LoVo (cell line): ENCODE measurements around the gene PRR5L.

Experiments used
- DNase-seq: peaks from one replicate; pipeline ENCODE4 v3.0.0-alpha.2; 2016; ENCODE audit warnings: low spot score

PRR5L gene

DNA sequence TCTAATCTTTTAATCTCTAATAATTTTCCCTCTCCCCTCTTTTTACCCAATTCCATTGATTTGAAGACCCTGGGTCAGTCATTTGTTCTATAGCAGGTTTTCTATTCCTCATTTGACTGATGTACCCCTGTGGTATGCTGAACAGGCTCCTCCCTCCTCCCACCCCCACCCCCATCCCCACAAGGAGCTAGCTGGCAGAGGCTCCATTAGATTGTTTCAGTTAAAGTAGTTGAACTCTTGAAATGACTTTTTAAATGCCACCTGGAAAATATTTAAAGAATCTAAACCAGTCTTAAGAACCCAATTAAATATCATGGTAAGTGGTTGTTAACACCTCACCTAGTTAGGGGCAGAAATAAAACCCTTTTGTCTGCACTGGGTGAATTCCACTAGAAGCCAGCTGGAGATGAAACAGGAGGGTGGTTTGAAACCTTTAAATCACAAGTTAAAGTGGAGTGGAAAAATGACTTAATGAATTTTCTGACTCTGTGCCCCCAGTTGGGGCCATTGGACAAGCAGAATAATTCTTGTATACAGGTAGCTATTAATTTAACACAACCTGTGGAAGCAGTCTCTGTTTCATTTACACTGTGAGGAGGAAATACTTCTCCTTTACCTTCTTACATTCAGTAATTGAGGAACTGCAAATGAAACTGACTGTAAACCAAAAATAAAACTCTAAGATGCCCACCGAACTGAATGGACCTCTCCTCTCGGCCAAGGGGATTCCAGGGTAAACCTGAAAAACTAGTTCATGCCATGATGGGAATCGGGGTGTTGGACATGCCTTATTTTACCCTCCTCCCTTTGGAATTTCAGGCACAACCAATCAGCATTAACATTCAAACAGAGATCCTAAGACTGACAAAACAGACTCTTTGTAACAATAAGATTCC lies 30.7 kb downstream of the PRR5L start:
- no peak for DNase-seq

DNA sequence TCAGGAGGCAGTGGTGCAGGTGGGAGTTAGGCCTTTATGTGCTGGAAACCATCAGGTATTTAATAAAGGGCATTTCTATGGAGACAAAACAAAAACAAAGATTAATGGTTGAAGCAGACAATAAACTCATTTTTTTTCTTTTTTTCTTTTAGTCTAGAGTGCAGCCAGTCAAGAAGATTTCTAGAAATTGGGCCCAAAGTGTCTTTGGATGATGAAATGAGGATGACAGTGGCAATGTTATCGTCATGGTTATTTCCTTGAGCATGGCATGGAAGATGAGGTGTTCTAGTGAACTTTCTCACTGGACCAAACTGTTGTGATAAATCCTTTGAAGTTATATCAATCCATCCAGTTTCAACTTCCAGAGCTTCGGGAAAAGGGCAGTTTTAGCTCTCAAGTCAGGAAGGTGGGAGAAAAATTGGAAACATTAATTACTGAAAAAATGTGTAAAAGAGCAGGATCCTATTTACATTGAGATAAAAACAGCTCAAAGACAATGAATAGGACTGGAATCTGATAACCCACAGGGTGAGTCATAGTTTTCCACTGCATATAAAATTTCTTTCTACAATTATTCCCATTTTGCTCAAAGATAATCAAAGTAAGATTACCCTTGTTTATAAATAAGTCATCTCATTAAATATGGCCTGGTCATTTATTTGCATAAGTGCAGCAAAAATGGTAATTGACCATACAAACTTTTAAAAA lies 33.0 kb downstream of the PRR5L start:
- DNase-seq = peak; percentile 9

DNA sequence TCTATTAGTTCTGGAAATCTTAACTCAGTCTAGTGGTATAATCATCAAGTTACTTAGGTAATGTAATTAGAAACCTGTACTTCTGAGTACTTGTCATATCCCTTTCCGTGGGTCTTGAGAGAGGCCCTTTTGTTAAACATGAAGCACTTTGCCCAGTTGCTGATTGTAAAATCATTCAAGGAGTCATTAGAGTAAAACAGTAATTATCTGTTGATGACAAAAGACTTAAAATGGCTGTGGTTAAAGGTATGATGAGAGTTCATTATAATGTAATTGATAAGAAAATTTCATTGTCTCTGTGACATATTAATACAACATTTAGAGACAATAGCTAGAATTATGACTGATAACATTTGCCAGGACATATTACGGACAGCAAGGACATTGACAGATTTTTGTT lies 34.3 kb downstream of the PRR5L start:
- DNase-seq = no peak

DNA sequence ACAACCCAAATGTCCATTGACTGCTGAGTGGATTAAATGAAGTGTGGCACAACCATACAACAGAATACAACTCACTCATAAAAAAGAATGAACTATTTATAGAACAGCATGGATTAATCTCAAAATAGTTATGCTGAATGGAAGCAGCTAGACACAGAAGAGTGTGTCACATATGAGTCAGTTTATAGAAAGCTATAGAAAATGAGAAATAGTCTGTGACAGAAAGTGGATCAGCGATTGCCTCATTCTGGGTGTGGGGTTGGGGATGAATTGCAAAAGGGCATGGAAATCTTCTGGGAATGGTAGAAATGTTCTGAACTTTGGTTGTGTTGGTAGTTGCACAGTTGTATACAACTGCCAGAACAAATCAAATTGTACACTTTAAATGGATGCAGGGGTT lies 37.4 kb downstream of the PRR5L start:
- no peak for DNase-seq

DNA sequence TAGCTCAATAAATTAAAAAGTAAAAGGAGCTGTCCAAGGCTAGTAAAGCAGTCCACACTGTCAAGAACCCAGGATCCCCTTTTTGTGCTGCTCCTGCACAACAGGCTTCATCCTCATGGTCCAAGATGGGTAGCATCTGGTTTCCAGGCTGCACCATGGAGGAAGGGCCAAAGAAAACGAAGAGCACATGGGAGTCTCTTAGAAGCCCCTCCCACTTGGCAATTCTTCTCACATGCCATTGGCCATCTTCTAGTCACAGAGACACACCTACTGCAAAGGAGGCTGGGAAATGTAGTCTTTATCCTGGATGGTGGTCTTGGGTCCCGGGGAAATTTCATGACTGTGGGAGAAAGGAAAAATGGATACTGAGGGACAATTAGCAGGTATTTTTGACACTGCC lies 37.8 kb downstream of the PRR5L start:
- no peak for DNase-seq

DNA sequence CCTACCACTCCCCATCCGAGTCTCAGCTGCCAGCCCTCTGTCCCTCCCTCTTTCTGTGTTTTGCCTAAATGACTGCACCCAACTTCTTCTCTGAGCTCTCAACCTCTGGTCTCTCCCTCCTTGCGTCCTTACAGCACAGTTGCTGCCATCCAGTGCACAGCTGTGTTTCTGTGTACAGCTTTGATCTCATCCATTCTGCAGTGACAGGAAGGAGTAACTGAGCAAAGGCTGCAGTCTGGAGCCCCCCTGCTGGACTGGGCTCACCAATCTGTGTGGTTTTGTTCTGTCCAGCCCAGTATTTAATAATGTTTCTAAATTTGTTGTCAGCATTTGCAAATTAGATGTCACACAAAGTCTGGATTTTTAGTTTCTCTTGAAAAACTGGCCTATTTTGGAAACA lies 43.8 kb downstream of the PRR5L start:
- DNase-seq = no peak

DNA sequence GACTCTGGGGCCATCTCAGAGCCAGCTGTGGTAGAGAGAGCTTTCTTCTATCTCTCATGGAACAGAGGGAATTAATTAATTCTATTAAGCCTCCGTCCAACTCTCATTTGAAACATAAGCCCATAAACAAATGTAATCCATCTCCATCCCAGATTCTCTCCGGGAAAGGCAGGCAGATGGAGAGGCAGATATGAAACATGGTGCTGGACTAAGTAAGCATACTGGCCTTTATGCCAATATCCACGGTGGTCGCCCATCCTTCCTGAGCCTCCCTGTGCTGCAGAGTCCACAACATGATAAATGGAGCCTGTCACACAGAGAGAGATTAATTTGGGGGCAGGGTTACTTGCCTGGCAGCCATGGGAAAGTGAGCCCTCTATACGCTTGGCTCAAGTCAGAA lies 44.8 kb downstream of the PRR5L start:
- DNase-seq = no peak

DNA sequence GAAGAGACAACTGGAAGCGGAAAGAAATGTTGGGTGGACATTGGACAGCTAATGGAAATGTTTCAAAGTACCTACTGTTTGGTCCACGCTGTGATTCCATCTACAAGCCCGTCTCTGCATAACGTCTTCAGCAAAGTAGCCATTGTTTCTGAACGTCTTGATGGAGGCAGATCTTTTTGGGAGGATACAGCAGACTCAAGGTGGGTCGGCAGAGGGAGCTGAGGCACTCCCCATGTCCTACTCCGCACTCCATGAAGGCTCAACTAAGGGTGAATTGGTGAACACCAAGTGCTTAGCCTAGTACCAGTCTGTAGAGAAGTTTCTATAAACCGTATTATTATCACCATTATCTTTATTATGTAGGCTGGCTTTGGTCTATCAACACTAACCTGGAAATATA lies 45.8 kb downstream of the PRR5L start:
- DNase-seq = no peak

DNA sequence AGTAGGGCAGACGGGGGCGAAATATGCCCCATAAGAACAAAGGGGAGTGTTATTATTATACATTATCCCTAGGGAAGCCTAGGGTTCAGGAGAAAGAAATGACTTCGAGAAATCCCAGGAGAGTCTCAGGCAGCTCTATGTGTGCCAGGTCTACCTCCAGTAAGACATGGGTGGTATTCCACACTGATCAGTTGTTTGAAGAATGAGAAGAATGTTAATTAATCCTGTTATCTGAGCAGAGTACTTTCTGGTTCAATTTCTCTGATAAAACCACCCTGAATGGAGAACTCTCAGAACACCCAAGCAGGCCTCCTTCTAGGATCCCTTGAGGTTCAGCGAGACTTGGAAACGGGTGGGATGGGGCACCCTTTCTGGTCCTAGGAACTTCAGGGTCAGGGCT lies 46.2 kb downstream of the PRR5L start:
- no peak for DNase-seq

DNA sequence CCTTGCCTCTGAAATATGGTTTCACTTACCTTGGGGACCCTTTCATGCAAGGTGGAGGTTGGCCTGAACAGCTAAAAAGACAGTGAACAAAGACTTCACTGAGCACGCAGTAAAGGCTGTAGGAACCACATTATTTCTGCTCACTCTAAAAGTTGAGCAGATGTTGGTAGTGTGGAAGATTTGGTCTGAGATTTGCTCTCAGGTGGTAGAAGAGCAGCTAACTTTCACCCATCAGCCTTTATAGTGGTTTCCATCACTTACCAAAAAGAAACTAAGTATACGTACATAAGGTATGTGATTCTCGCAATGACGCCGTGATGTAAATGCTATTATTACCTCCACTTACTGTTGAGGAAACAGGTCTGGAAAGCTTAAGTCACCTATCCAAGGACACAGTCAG lies 47.3 kb downstream of the PRR5L start:
- no peak for DNase-seq

DNA sequence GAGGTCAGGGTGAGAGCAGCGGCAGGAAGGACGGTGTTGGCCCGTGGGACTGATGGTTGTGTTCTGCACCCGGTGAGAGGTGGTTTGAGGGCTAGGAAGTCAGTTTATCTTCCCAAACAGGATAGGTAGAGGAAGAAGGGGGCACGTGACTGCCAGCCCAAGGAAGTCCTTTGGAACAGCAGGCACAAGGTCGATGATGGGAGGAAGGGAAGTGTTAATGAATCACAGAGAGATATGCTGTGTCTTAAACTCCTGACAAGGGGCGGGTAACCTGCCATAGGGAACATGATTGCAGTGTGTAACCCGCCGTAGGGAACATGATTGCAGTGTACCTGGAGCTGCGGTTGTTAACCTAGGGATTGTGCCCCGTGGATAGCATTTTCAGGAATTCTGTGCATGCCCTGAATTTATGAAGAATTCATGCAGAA lies 49.0 kb downstream of the PRR5L start:
- DNase-seq = no peak

DNA sequence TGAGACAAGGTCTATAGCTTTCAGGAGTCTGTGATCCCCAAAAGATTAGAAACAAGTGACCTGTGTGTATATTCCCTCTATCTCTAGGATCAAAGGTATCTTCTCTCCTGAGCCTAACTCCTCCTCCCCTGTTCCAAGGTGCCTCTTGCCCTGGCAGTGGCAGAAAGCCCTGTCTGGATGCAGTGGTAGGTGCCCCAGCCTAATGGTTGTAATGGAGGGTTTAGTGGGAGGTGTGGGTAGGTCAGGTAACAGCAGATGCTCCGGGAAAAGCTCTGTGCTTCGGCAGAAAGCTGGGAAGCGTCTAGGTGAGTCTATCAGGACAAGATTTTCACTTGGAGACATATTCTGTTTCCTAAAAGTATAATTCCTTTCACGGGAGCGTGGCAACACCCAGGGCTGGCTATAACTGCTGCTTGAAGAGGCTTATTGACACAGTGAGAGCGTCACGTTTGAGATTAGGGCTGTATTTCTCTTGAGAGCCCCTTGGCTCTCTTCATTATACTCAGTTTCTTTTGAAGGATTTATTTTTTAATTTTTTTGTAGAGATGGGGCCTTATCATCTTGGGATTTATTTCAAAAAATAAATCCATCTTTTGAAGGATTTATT lies 49.5 kb downstream of the PRR5L start:
- DNase-seq = no peak

DNA sequence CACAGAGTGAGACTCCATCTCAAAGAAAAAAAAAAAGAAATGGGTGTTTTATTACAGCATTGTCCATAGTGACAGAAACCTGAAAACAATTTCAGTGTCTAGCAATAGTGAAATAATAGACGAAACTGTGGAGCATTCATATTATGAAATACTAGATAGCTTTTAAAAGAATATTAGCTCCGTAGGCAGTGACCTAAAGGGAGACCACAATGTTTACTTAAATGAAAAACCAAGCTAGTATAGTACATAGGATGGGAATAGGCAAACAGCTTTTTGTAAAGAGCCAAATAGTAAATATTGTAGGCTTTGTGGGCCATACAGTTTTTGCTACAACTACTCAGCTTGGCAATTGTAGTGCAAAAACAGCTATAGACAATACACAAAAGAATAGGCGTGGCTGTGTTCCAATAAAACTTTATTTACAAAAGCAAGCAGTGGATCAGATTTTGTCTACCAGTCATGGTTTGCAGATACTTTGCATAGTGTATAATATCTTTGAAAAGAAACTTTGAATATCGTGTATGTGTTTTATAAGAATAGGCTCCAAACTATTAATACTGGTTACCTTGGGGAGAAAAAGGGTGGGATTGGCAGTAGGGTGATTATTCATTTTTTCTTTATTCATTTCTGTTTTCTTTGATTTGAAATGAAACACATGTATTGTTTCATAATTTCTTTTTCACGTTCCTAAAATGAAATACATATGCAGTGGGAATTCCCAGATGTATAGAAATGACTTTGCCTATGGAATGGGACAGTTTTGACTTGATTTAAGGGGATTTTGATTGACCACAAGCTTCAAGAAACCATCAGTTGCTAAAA lies 50.7 kb downstream of the PRR5L start:
- DNase-seq = no peak

DNA sequence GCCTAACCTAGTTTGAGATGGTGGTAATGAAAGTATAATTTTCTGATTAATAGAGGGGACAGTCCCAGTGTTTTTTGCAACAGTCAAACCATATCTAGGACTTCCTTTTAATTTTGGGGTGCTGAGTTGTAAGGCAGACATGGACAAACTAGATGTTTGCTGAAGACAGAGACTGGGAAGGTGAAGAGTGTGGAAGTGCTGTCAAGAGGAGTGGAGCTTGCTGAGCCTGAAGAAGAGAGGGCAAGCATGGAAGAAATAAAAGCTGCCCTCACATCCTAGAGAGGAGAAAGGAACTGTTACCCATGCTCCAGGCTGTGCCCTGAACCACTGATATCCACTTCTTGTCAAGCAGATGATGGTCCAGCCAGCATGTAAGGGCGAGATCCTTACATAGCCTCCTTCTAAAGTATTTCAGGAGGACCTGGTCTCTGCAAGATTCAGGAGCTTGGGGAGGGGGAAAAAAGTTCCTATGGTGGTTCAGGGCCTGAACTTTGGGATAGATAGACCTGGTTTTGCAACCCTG lies 51.4 kb downstream of the PRR5L start:
- DNase-seq = no peak

DNA sequence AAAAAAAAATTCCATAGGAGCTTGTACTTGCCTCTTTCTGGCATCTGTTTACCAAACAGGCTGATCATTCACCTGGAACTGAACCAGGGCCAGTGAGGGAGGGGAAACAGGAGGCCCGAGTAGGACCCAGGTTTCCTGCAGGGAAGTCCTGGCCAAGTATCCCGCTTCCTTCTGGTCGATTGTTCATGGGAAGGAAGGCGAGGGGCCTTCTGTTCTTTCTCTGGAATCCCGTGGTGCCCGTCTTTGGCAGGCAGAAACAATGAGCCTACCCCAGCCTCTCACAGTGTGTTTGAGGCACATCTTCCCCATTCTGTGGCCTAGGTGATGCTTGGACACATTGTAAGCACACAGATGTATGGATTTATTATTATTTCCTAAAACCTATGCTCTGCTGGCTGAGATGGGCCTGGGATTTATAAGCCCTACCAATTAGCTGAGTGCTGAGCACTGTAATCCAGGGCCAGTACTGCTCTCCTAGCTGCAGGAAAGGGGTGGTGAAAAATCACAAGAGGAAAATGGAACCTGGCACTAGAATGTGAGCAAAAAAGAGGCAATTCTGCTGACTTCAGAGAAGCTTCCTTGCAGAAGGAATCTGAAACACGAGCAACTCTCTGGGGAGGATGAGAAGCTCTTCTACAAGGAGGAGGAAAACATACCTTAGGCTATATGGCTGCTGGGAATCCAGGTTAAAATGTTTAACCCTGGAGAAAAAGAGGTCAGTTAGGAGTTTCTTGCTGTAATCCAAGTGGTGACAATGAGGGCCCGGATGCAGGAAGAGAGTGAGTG lies 53.5 kb downstream of the PRR5L start:
- DNase-seq = no peak

DNA sequence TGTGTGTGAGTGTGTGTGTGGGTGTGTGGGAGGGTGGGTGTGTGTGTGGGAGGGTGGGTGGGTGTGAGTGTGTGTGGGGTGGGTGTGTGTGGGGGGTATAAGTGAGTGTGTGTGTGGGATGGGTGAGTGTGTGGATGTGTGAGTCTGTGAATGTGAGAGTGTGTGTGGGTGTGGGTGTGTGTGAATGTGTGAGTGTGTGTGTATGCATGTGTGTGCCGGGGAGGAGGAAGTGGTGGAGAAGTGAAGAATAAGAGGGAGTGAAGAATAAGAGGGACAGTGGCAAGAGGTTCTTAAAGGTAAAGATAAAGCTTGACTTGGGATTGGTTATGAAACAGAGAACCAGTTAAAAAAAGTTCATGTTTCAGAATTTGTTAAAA lies 54.0 kb downstream of the PRR5L start:
- no peak for DNase-seq

DNA sequence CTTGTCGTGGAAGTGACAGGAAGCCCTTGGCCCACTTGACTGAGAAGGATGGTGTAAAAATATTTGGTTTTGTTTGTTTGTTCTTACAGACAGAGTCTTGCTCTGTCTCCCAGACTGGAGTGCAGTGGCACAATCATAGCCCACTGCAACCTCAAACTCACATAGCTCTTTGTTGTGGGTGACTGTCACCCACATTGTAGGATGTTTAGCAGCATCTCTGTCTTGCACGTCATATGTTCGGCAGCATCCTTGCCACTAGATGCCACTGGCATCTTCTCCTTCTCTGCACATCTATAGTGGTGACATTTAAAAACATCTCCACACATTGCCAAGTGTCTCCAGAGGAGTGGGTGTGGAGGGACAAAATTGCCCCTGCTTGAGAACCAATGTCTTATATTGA lies 56.8 kb downstream of the PRR5L start:
- no peak for DNase-seq

DNA sequence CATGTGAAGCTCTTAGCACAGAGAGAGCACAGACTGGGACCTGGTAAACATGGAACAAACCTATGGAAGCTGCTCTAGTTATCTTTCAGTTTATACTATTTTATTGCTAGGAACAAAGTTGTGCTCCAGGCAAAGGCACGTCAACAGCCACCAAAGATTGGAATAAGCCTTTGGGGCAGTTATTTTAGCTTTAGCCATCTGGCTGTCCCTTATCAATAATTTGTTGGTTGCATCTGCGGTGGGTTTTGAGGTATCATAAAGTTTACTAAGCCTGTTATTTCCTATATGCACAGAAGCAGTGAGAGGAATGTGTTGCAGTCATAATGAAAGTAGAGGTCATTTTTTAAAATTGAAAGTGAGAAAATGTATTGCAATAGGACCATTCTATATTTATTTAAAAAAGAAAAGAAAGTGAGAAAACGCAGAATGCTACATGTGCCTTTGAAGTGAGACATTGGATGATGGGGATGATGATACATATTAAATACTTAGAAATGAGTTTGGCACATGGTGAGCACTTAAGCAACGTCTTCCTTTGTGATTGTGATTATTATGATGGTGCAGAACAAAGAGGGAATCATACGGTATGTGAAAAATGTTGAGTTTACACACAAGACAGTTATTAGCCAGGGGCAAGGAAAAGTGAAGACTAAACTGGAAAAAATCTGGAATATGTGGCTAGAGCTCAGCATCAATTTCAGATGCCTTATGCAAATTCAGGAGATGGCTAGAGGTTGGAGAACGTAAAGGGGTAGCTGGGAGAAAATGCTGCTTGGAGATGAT lies 58.3 kb downstream of the PRR5L start:
- DNase-seq = no peak

DNA sequence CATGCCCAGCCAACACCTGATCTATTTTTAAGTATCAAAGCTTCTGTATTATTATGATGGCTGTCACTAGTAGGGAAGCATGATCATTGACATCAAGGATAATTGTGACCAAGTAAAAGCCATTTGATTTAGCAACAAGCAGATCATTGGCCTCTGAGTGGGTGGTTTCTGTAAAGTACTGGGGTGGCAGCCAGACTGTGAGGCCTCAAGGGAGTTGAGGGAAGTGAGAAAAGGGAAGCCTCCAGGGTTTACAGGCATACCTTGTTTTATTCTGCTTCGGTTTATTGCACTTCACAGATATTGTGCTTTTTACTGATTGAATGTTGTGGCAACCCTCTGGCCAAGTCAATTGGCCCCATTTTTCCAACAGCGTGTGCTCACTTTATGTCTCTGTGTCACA lies 60.1 kb downstream of the PRR5L start:
- DNase-seq = no peak

DNA sequence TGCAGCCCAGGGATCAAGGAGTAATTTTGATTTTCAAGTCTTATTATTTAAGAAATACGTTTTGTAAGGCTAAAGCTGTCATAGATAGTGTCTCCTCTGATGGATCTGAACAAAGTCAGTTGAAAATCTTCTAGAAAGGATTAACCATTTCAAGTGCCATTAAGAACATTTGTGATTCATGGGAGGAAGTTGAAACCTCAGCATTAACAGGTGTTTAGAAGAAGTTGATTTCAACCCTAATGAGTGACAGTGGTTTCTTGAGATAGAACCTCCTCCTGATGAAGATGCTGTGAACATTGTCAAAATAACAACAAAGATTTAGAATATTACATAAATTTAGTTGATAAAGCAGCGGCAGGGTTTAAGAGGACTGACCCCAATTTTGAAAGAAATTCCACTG lies 61.7 kb downstream of the PRR5L start:
- no peak for DNase-seq
